H1 (cell line): ENCODE results near the gene TAF10. TPM values are rescaled to one million over a fixed set of nuclear protein-coding genes. Genes with fewer than 3 reads are reported as not detected.

Experiments used
- CTCF ChIA-PET: fragments of 300-600 bp; sonication (Branson Sonifier 250); formaldehyde crosslinking; loops from one replicate; lab custom pipeline; 2021; ENCODE audit not compliant: partially characterized antibody; lab: Charles Lee
- POLR2A ChIA-PET: fragments of 300-600 bp; sonication (Branson Sonifier 250); formaldehyde crosslinking; loops from one replicate; lab custom pipeline; 2021; ENCODE audit warnings: inconsistent platforms; ENCODE audit not compliant: partially characterized antibody; lab: Charles Lee
- DNase-seq, 2 experiments: peaks; one replicate each; pipeline versions ENCODE4 v3.0.0 to v3.0.0-alpha.2; 2010 to 2022; ENCODE audit warnings: low spot score in 2 of 2, low read depth in 1 of 2, mixed read lengths in 1 of 2
- FAIRE-seq: peaks from 2 replicates; lab custom pipeline; 2011; peaks lifted over from hg19 to GRCh38; lab: Jason Lieb, UNC
- H2AFZ ChIP-seq: 2 replicates; pipeline ENCODE4 v1.8.1; 2012; ENCODE audit warnings: low read length, inconsistent platforms
- H2AK5ac ChIP-seq: 2 replicates; pipeline ENCODE4 v1.6.1; 2013; ENCODE audit warnings: low read depth, low read length
- H2BK120ac ChIP-seq: replicated peaks from 2 replicates; pipeline ENCODE3; 2013; ENCODE audit warnings: low read depth, low read length, inconsistent platforms
- H2BK12ac ChIP-seq: 2 replicates; pipeline ENCODE4 v1.6.1; 2013; ENCODE audit warnings: low read depth, low read length
- H2BK15ac ChIP-seq: 2 replicates; pipeline ENCODE4 v1.6.1; 2013; ENCODE audit warnings: low read length
- H2BK20ac ChIP-seq: 2 replicates; pipeline ENCODE4 v1.6.1; 2013; ENCODE audit warnings: low read length
- H2BK5ac ChIP-seq: 2 replicates; pipeline ENCODE4 v1.6.1; 2013; ENCODE audit warnings: low read depth, low read length
- H3K14ac ChIP-seq: 2 replicates; pipeline ENCODE4 v1.6.1; 2013; ENCODE audit warnings: inconsistent platforms; ENCODE audit not compliant: insufficient read length
- H3K18ac ChIP-seq: 2 replicates; pipeline ENCODE4 v1.6.1; 2013; ENCODE audit warnings: low read length; ENCODE audit errors: extremely low read depth
- H3K23ac ChIP-seq: 2 replicates; pipeline ENCODE4 v1.6.1; 2013; ENCODE audit warnings: inconsistent platforms; ENCODE audit not compliant: insufficient read length
- H3K23me2 ChIP-seq: 2 replicates; pipeline ENCODE4 v1.6.1; 2013; ENCODE audit warnings: low read depth, low read length
- H3K27ac ChIP-seq: 2 replicates; pipeline ENCODE4 v1.6.1; 2011; ENCODE audit warnings: low read depth, low read length, inconsistent platforms
- H3K27me3 ChIP-seq, 4 experiments: replicated peaks in 1 of 4; 1 replicate in 1 of 4; 2 replicates in 3 of 4; pipeline versions ENCODE4 v1.6.1 to v1.8.1; 2011 to 2013; ENCODE audit warnings: low read length in 3 of 4, mild to moderate bottlenecking in 3 of 4, inconsistent platforms in 2 of 4, mixed read lengths in 2 of 4, moderate library complexity in 1 of 4; ENCODE audit not compliant: control insufficient read depth in 3 of 4, insufficient read depth in 3 of 4; ENCODE audit errors: extremely low read depth in 1 of 4
- H3K36me3 ChIP-seq, 4 experiments: 2 replicates each; pipeline versions ENCODE4 v1.6.1 to v1.8.1; 2011 to 2013; ENCODE audit warnings: mild to moderate bottlenecking in 4 of 4, low read length in 3 of 4, moderate library complexity in 2 of 4, control low read depth in 1 of 4, inconsistent platforms in 1 of 4; ENCODE audit not compliant: insufficient read depth in 4 of 4, control insufficient read depth in 2 of 4
- H3K4ac ChIP-seq: replicated peaks from 2 replicates; pipeline ENCODE3; 2013; ENCODE audit warnings: low read length, low read depth, mixed read lengths, inconsistent platforms; ENCODE audit not compliant: insufficient read length
- H3K4me1 ChIP-seq, 4 experiments: replicated peaks in 1 of 4; 1 replicate in 1 of 4; 2 replicates in 3 of 4; pipeline versions ENCODE4 v1.6.1 to v1.8.1; 2011 to 2013; ENCODE audit warnings: low read length in 3 of 4, inconsistent platforms in 2 of 4, mixed read lengths in 1 of 4; ENCODE audit not compliant: insufficient read depth in 4 of 4, control insufficient read depth in 3 of 4
- H3K4me2 ChIP-seq, 2 experiments: 2 replicates each; pipeline versions ENCODE4 v1.6.1 to v1.8.1; 2011 to 2013; ENCODE audit warnings: low read depth in 2 of 2, low read length in 2 of 2, control low read depth in 1 of 2, inconsistent platforms in 1 of 2, mild to moderate bottlenecking in 1 of 2; ENCODE audit not compliant: insufficient read depth in 1 of 2
- H3K4me3 ChIP-seq, 4 experiments: fragments of 200-600, 300-600 bp in 1 of 4; sonication (generic), shearing (Covaris generic), sonication (Bioruptor Twin) in 1 of 4; 2 replicates each; pipeline versions ENCODE4 v1.5.1 to v1.8.1; 2011 to 2016; ENCODE audit warnings: low read length in 4 of 4, low read depth in 3 of 4, control low read depth in 2 of 4, inconsistent platforms in 2 of 4, mild to moderate bottlenecking in 2 of 4, mixed read lengths in 1 of 4, moderate library complexity in 1 of 4; ENCODE audit not compliant: insufficient read depth in 2 of 4; ENCODE audit errors: extremely low read depth in 1 of 4
- H3K56ac ChIP-seq: replicated peaks from 2 replicates; pipeline ENCODE3; 2013; ENCODE audit warnings: low read depth, mild to moderate bottlenecking, mixed read lengths, low read length, inconsistent platforms; ENCODE audit not compliant: insufficient read length
- H3K79me1 ChIP-seq: 2 replicates; pipeline ENCODE4 v1.6.1; 2013; ENCODE audit warnings: low read depth, low read length, control low read depth
- H3K79me2 ChIP-seq, 2 experiments: 2 replicates each; pipeline versions ENCODE4 v1.6.1 to v1.8.1; 2012 to 2013; ENCODE audit warnings: low read length in 2 of 2, mild to moderate bottlenecking in 2 of 2, inconsistent platforms in 1 of 2; ENCODE audit not compliant: insufficient read depth in 2 of 2, control insufficient read depth in 1 of 2
- H3K9ac ChIP-seq, 4 experiments: replicated peaks in 1 of 4; 1 replicate in 1 of 4; 2 replicates in 3 of 4; pipeline versions ENCODE4 v1.6.1 to v1.8.1; 2011 to 2013; ENCODE audit warnings: low read depth in 3 of 4, low read length in 3 of 4, control low read depth in 2 of 4, mild to moderate bottlenecking in 2 of 4, moderate library complexity in 2 of 4, inconsistent platforms in 1 of 4; ENCODE audit errors: extremely low read depth in 1 of 4
- H3K9me3 ChIP-seq, 2 experiments: 2 replicates each; pipeline versions ENCODE4 v1.6.1 to v1.8.1; 2012 to 2013; ENCODE audit warnings: mild to moderate bottlenecking in 2 of 2, moderate library complexity in 2 of 2, control low read depth in 1 of 2, inconsistent platforms in 1 of 2, low read depth in 1 of 2, low read length in 1 of 2, mixed read lengths in 1 of 2; ENCODE audit not compliant: insufficient read depth in 2 of 2
- H4K20me1 ChIP-seq, 2 experiments: replicated peaks in 1 of 2; 2 replicates each; pipeline versions ENCODE3 to v1.8.1; 2011 to 2013; ENCODE audit warnings: inconsistent platforms in 2 of 2, low read length in 2 of 2, mild to moderate bottlenecking in 1 of 2; ENCODE audit not compliant: insufficient read depth in 2 of 2, control insufficient read depth in 1 of 2
- H4K5ac ChIP-seq: 2 replicates; pipeline ENCODE4 v1.6.1; 2013; ENCODE audit warnings: low read length, low read depth, mixed read lengths, inconsistent platforms; ENCODE audit not compliant: insufficient read length
- H4K8ac ChIP-seq: 2 replicates; pipeline ENCODE4 v1.8.0; 2013; ENCODE audit warnings: mild to moderate bottlenecking, moderate library complexity, low read length, inconsistent platforms; ENCODE audit not compliant: insufficient read depth; ENCODE audit errors: extremely low read depth
- H4K91ac ChIP-seq: replicated peaks from 2 replicates; pipeline ENCODE3; 2013; ENCODE audit warnings: low read length, mixed read lengths, inconsistent platforms; ENCODE audit not compliant: insufficient read length
- WGBS, 2 experiments: shearing (Covaris generic) in 1 of 2; methylation state at CpG; one replicate each; pipeline versions ENCODE4 v1.1.6 to v1.1.7; 2013 to 2015; ENCODE audit warnings: low lambda C conversion rate in 2 of 2, mixed read lengths in 2 of 2, inconsistent platforms in 1 of 2, low coverage in 1 of 2, missing lambda C conversion rate in 1 of 2; ENCODE audit not compliant: insufficient replicate concordance in 2 of 2, insufficient coverage in 1 of 2, insufficient read length in 1 of 2; ENCODE audit errors: extremely low coverage in 1 of 2, missing lambda C conversion rate in 1 of 2; 5-methylcytosine and 5-hydroxymethylcytosine counted together
- polyA plus RNA-seq, 7 experiments: library from polyadenylated mRNA; depleted of rRNA in 3 of 7; stranded (reverse) in 5 of 7; unstranded in 2 of 7; fragments of >200 nt in 5 of 7; fragments of 200-250 nt in 2 of 7; gene quantifications; 1 replicate in 5 of 7; 2 replicates in 1 of 7; 4 replicates in 1 of 7; pipeline versions ENCODE4 v1.2.1 to v1.2.3, GENCODE V29; 2011 to 2013; ENCODE audit warnings: missing spikeins in 2 of 7, mixed read lengths in 2 of 7
- total RNA-seq: library from RNA; stranded (reverse); fragmentation: NEBNext Ultra II Directional; extraction: Animal tissue kit (Norgen Biotek cat#: 25700); gene quantifications from 2 replicates; pipeline ENCODE4 v1.2.1, GENCODE V29; 2021

TAF10 gene
- total and polyA plus RNA-seq, 2 of the 8 experiments (the other 6 are each of a cell fraction or from before 2014, with no cell fraction given): 128 to 213 TPM

DNA sequence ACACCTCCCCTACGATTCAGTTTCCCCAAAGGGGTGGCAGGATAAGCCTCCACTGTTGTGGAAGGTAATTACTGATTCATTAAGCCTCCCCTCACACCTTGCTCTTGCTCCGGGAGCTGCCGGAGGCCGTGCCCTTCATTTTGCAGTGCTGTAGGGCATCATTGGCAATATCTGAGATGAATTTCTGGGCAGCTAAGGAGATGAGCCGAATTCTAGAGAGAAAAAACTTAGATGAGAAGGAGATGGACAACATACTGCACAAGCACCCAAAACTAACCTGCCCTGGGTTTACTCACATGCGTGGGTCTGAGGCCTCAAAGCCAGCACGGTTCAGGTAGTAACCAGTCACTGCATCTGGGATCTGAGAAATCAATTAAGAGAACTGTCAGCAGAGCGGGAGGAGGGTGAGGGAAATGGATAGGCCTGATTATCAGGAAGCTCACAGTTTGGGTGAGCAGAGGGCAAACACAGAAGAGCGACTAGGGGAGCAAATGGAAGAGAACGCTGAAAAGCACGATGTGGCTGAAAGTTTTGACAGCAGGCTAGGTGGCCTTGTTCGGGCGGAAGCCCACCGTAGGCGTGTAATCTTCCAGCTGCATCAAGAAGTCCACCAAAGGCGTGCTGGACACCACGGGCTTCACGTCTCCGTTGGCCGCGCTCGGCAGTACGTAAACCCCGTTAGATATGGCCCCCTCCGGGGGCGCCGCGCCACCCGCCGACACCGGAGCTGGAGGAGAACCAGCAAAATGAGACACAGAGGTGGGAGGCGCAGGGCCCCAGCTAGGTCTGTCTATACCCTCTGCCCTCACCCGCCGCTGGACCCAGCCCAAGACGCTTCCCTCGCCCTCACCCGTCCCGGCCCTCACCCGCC is 689 bp downstream of the TAF10 start:
- Histone ChIP-seq H4K20me1 (no peaks in the 10 kb centered on the region), H2AK5ac (peak overlapping the region; percentile 19; the same call in 1 of the 2 replicates), H3K4me2 (peak overlapping the region; percentile 91 to 94), H3K23me2 (peaks cover 11% of the 10 kb centered on the region), H4K91ac (no peak overlapping the region), H3K27me3 (no peaks in the 10 kb centered on the region), H3K14ac (no peak overlapping the region), H3K36me3 (peaks cover 17 to 41% (median 33%) of the 10 kb centered on the region in 4 experiments), H3K79me2 (peaks cover 0 to 20% of the 10 kb centered on the region in 2 experiments; a peak in 2 of 4 replicates), H2BK15ac (no peak overlapping the region), H2BK12ac (no peak overlapping the region), H2BK120ac (no peak overlapping the region), H3K79me1 (peaks cover 5% of the 10 kb centered on the region; the same call in 1 of the 2 replicates), H3K4ac (no peak overlapping the region), H3K27ac (peak overlapping the region; percentile 94), H3K18ac (0 out of 2 replicates have a peak overlapping the region, but pooled peaks have one; percentile 1), H2BK5ac (peak overlapping the region; percentile 9; the same call in 1 of the 2 replicates), H2AFZ (no peak overlapping the region), H4K5ac (no peak overlapping the region), H3K4me3 (peak overlapping the region; percentile 67 to 85 (median 76)), H3K23ac (no peak overlapping the region), H3K9ac (peak overlapping the region; percentile 34 to 95 (median 80)), H3K56ac (peak overlapping the region; percentile 22), H3K4me1 (peaks cover 4 to 18% (median 10%) of the 10 kb centered on the region in 4 experiments), H2BK20ac (no peak overlapping the region), H4K8ac (peak overlapping the region; percentile 39; the same call in 1 of the 2 replicates), H3K9me3 (no peaks in the 10 kb centered on the region)
- WGBS, 2 experiments: 30% methylated on average over 32 of the region's 39 CpGs; no CpG with 5 or more reads in 1 of the 2 experiments
- peak in 1 of 2 experiments; percentile 61 for DNase-seq
- ChIA-PET POLR2A (interaction anchor here (0.6 to 3.0 kb wide), 30 partner anchors 7 to 144 kb away, joined by 3 to 24 read pairs (median 6); partner anchors contain the start of gene MRPL17), CTCF (interaction anchor here (1.0 to 3.4 kb wide), 11 partner anchors 8 to 116 kb away, joined by 3 to 23 read pairs (median 7); partner anchors contain the start of genes ILK and RRP8)
- FAIRE-seq: no peak
